GM21515 (cell line): ENCODE results near the gene TREM2.
"Not testable (repeated sequence)": the region's sequence is repeated elsewhere in the genome, so short reads cannot be mapped to it uniquely, and the experiment has no call there.

Experiments used
- ATAC-seq: cut with Tn5 transposase; IDR thresholded peaks from one replicate; pipeline ENCODE4 v1.9.1; 2021; ENCODE audit not compliant: unreplicated experiment

TREM2 gene

GRCh38 chr6:41162687-41163418 is at the start of gene TREM2:
TSS of gene TREM2 (minus strand) at chr6:41163116. CDS start at chr6:41163082, 34 bp downstream.
- ATAC-seq: no peak

- ATAC-seq: no peak
Observed at GRCh38 chr6:41209547-41210320, 46.8 kb upstream of the TREM2 start.

- ATAC-seq: no peak
Observed at GRCh38 chr6:41208439-41209106, 45.7 kb upstream of the TREM2 start.

GRCh38 chr6:41204156-41204555 is 41.2 kb upstream of the TREM2 start:
- no peak for ATAC-seq

GRCh38 chr6:41201764-41202173 is 38.9 kb upstream of the TREM2 start:
- no peak for ATAC-seq

- ATAC-seq: peak; percentile 40
Observed at GRCh38 chr6:41200901-41201763, 38.2 kb upstream of the TREM2 start, which contains the start of gene TREML2. TSS of gene TREML2 (minus strand) at chr6:41201149. CDS start at chr6:41201008, 141 bp downstream.

- peak; percentile 33 for ATAC-seq
Observed at GRCh38 chr6:41200296-41200900, 37.5 kb upstream of the TREM2 start.

GRCh38 chr6:41199552-41200246 is 36.8 kb upstream of the TREM2 start:
- ATAC-seq: peak; percentile 52

GRCh38 chr6:41197234-41197633 is 34.3 kb upstream of the TREM2 start:
- no peak for ATAC-seq

GRCh38 chr6:41194386-41194785 is 31.5 kb upstream of the TREM2 start:
- ATAC-seq: no peak

GRCh38 chr6:41193884-41194283 is 31.0 kb upstream of the TREM2 start:
- no peak for ATAC-seq

- ATAC-seq: no peak
Observed at GRCh38 chr6:41193171-41193734, 30.3 kb upstream of the TREM2 start.

GRCh38 chr6:41191569-41191968 is 28.7 kb upstream of the TREM2 start:
- no peak for ATAC-seq

- no peak for ATAC-seq
Observed at GRCh38 chr6:41190791-41191190, 27.9 kb upstream of the TREM2 start.

GRCh38 chr6:41189967-41190366 is 27.1 kb upstream of the TREM2 start:
- ATAC-seq: no peak

GRCh38 chr6:41189046-41189445 is 26.1 kb upstream of the TREM2 start:
- ATAC-seq: not testable (repeated sequence)

GRCh38 chr6:41187924-41188886 is 25.3 kb upstream of the TREM2 start:
- no peak for ATAC-seq

GRCh38 chr6:41186031-41186562 is 23.2 kb upstream of the TREM2 start:
- ATAC-seq: no peak
